ENCODE data around the gene RANGRF. TPM values are rescaled to one million over a fixed set of nuclear protein-coding genes. Genes with fewer than 3 reads are reported as not detected.
A peak's percentile ranks its signal among the peaks of the same experiment; 100 is the strongest.
"Not testable (repeated sequence)": the region's sequence is repeated elsewhere in the genome, so short reads cannot be mapped to it uniquely, and the experiment has no call there.

The RANGRF gene, protein sequence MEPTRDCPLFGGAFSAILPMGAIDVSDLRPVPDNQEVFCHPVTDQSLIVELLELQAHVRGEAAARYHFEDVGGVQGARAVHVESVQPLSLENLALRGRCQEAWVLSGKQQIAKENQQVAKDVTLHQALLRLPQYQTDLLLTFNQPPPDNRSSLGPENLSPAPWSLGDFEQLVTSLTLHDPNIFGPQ
- total RNA-seq, result 10 to 100 TPM; 11.4 to 18.1 (median 13.5) TPM

GRCh38 chr17:8288336-8289102, at the start of gene RANGRF:
Gene RANGRF, plus strand, starts transcription at chr17:8288670. Its CDS starts 119 bp downstream, at chr17:8288789.
- peak; percentile 88 to 98 for DNase-seq (ENCODE audit: low spot score in 2 of 2)
- WGBS, 2 donors, result 0% methylated on average over 26 to 44 of the region's 53 CpGs
- intact Hi-C loops (cut with DNase I; ENCODE audit: low total_unique reads), result no loop called here
- TF ChIP-seq POLR2A (IDR thresholded peaks at IDR 0.05) (peak in 1 of 2 donors; percentile 20), CTCF (IDR thresholded peaks at IDR 0.05) (no peak)
- peak within 1 kb of the TSS; percentile 75 for H3K4me3 ChIP-seq (ENCODE audit: low read depth, poor library complexity, severe bottlenecking)

- TF ChIP-seq CTCF (IDR thresholded peaks at IDR 0.05), result no peak
- no peak for TF ChIP-seq POLR2A (IDR thresholded peaks at IDR 0.05)
- DNase-seq (ENCODE audit: low spot score in 2 of 2), result no peak
- WGBS, 2 donors, result 82 to 87% methylated on average over 5 of the region's 5 CpGs
- no peak overlapping the region for H3K4me3 ChIP-seq (ENCODE audit: low read depth, poor library complexity, severe bottlenecking)
- intact Hi-C loops (cut with DNase I; ENCODE audit: low total_unique reads), result no loop called here
These were observed 44.6 kb upstream of the RANGRF start for GRCh38 chr17:8243827-8244226.

DNA sequence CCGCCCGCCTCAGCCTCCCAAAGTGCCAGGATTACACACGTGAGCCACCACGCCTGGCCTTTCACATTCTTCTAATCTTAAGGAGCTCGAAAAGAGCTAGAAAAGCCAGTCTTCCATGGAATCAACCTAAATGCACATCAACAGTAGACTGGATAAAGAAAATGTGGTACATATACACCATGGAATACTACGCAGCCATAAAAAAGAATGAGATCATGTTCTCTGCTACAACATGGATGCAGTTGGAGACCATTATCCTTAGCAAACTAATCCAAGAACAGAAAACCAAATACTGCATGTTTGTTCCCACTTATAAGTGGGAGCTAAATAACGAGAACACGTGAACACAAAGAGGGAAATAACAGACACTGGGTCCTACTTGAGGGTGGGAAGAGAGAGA, 43.7 kb upstream of the RANGRF start:
- no peak for TF ChIP-seq POLR2A (IDR thresholded peaks at IDR 0.05)
- no peak for TF ChIP-seq CTCF (IDR thresholded peaks at IDR 0.05)
- no peak overlapping the region for H3K4me3 ChIP-seq (ENCODE audit: low read depth, poor library complexity, severe bottlenecking)
- WGBS, 2 donors, result 97% methylated on average over 8 of the region's 8 CpGs
- intact Hi-C loops (cut with DNase I; ENCODE audit: low total_unique reads), result no loop called here
- no peak for DNase-seq (ENCODE audit: low spot score in 2 of 2)

DNA sequence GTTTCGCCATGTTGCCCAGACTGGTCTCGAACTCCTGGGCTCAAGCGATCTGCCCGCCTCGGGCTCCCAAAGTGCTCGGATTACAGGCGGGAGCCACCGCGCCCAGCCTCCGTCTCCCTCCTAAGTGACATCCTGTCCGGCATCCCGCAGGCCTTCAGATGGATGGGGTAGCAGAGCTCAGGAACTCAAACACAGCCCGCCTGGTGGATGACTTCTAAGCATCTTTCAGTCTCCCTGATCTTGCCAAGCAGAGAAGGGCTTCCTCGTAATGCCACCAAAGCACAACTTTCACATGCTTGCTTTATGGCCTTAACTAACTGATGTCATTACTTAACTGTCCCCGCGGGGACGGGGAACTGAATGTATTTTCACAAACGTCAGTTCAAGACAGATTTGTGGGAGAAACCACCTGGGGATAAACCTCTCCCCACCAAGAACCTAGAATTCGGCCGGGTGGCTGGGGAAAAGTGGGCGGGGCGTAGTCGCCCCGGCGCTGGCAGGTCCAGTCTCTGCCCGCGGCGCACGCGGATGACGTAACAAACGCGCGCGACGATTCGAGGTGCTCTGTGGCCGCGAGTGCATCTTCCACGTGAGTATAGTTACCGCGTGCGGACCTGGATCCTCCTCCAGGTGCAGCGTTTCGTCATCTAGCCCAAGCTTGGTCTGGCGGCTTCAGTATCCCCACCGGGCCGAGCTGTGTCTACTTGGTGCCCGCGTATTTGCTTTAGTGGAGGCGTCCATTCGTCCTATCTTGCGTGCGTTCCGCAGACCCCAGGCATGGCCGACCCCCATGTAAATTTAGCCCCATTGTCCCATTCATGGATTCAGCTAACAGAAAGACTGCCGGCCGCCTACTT, 39.5 kb upstream of the RANGRF start, which contains the start of gene PFAS:
Gene PFAS, plus strand, starts transcription at position 539 of the 857 bp plus-strand sequence. CDS start 4,649 bp downstream, outside the sequence.
- TF ChIP-seq POLR2A (IDR thresholded peaks at IDR 0.05) (no peak), CTCF (IDR thresholded peaks at IDR 0.05) (no peak)
- intact Hi-C loops (cut with DNase I; ENCODE audit: low total_unique reads), result no loop called here
- 0% methylated on average over 50 to 58 of the region's 58 CpGs for WGBS, 2 donors
- peak; percentile 93 to 99 for DNase-seq (ENCODE audit: low spot score in 2 of 2)
- peak within 1 kb of the TSS; percentile 50 for H3K4me3 ChIP-seq (ENCODE audit: low read depth, poor library complexity, severe bottlenecking)

GRCh38 chr17:8249621-8250500, 38.6 kb upstream of the RANGRF start:
- TF ChIP-seq POLR2A (IDR thresholded peaks at IDR 0.05) (no peak), CTCF (IDR thresholded peaks at IDR 0.05) (no peak)
- peak overlapping the region; percentile 50 for H3K4me3 ChIP-seq (ENCODE audit: low read depth, poor library complexity, severe bottlenecking)
- 12 to 14% methylated on average over 10 of the region's 10 CpGs for WGBS, 2 donors
- DNase-seq (ENCODE audit: low spot score in 2 of 2), result no peak
- intact Hi-C loops (cut with DNase I; ENCODE audit: low total_unique reads), result no loop called here

DNA sequence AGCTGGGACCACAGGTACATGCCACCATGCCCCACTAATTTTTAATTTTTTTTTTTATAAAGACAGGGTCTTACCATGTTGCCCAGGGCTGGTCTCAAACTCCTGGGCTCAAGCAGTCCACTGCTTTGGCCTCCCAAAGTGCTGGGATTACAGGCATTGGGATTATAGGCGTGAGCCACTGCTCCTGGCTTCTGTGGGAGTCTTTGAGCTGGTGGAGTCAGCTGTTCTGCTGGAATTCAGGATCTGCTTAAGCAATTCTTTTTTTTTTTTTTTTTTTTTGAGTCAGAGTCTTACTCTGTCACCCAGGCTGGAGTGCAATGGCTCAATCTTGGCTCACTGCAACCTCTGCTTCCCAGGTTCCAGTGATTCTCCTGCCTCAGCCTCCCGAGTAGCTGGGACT, 37.1 kb upstream of the RANGRF start:
- intact Hi-C loops (cut with DNase I; ENCODE audit: low total_unique reads); DNase-seq (ENCODE audit: low spot score in 2 of 2); H3K4me3 ChIP-seq (ENCODE audit: low read depth, poor library complexity, severe bottlenecking): not testable (repeated sequence)
- 65 to 92% methylated on average over 2 of the region's 2 CpGs for WGBS, 2 donors

Measured in lower leg skin (tissue), 4 donors.